T-cell (primary cell): ENCODE measurements around the gene CERS3. TPM values are rescaled to one million over a fixed set of nuclear protein-coding genes. Genes with fewer than 3 reads are reported as not detected.

Experiments used
- ATAC-seq, 4 experiments: fragments of 200-7000 bp in 3 of 4; fragments of 150-1000 bp in 1 of 4; cut with Tn5 transposase; replicated peaks in 1 of 4; 1 replicate in 3 of 4; 2 replicates in 1 of 4; pipeline ENCODE4 v1.10.0; 2021; ENCODE audit warnings: moderate library complexity in 3 of 4, mild to moderate bottlenecking in 2 of 4, moderate number of reproducible peaks in 1 of 4
- CTCF ChIA-PET, 2 donors: fragments of 300-600 bp; sonication (Branson Sonifier 250); formaldehyde crosslinking; loops; one replicate each; lab custom pipeline; 2022; ENCODE audit warnings: antibody characterized with exemption in 2 of 2; lab: Charles Lee
- POLR2A ChIA-PET, 2 donors: fragments of 300-600 bp; sonication (Branson Sonifier 250); formaldehyde crosslinking; loops; one replicate each; lab custom pipeline; 2022; ENCODE audit warnings: antibody characterized with exemption in 2 of 2; lab: Charles Lee
- DNase-seq, 35 experiments: peaks; one replicate each; pipeline versions ENCODE4 v3.0.0 to v3.0.0-alpha.2; 2013 to 2023
- H3K27ac ChIP-seq: one replicate; pipeline ENCODE4 v1.5.1; 2013; ENCODE audit warnings: low read length
- H3K27me3 ChIP-seq, 2 experiments: replicated peaks in 1 of 2; 1 replicate in 1 of 2; 2 replicates in 1 of 2; pipeline versions ENCODE4 v1.6.1 to v1.7.0; 2013; ENCODE audit warnings: low read length in 1 of 2, mixed read lengths in 1 of 2; ENCODE audit not compliant: control insufficient read depth in 2 of 2, insufficient read depth in 2 of 2; ENCODE audit errors: extremely low read depth in 1 of 2
- H3K36me3 ChIP-seq, 2 donors: 1 replicate in 1 of 2; 2 replicates in 1 of 2; pipeline versions ENCODE4 v1.6.1 to v1.7.0; 2013; ENCODE audit warnings: low read length in 1 of 2; ENCODE audit not compliant: control insufficient read depth in 2 of 2, insufficient read depth in 1 of 2; ENCODE audit errors: extremely low read depth in 1 of 2
- H3K4me1 ChIP-seq, 2 experiments: 1 replicate in 1 of 2; 2 replicates in 1 of 2; pipeline versions ENCODE4 v1.6.1 to v1.7.0; 2013; ENCODE audit warnings: low read length in 2 of 2, mixed read lengths in 1 of 2; ENCODE audit not compliant: insufficient read depth in 2 of 2, control insufficient read depth in 1 of 2; ENCODE audit errors: extremely low read depth in 1 of 2
- H3K4me3 ChIP-seq, 2 donors: 1 replicate in 1 of 2; 2 replicates in 1 of 2; pipeline versions ENCODE4 v1.5.1 to v1.7.0; 2013; ENCODE audit warnings: mild to moderate bottlenecking in 2 of 2, low read length in 1 of 2, moderate library complexity in 1 of 2; ENCODE audit not compliant: control insufficient read depth in 1 of 2; ENCODE audit errors: extremely low read depth in 1 of 2
- H3K9me3 ChIP-seq: 2 replicates; pipeline ENCODE4 v1.7.0; 2013
- H3K27ac Mint-ChIP-seq, 2 donors: one replicate each; pipeline ENCODE4 v1.8.0; 2020 to 2021; ENCODE audit warnings: mild to moderate bottlenecking in 2 of 2, mixed read lengths in 2 of 2
- H3K27me3 Mint-ChIP-seq, 2 donors: one replicate each; pipeline ENCODE4 v1.8.0; 2021 to 2022; ENCODE audit warnings: mixed read lengths in 2 of 2
- H3K36me3 Mint-ChIP-seq: one replicate; pipeline ENCODE4 v1.8.0; 2021; ENCODE audit warnings: mixed read lengths
- H3K4me1 Mint-ChIP-seq, 3 donors: one replicate each; pipeline ENCODE4 v1.8.0; 2020 to 2022; ENCODE audit warnings: mixed read lengths in 3 of 3, mild to moderate bottlenecking in 1 of 3
- H3K4me3 Mint-ChIP-seq, 3 donors: one replicate each; pipeline ENCODE4 v1.8.0; 2020 to 2022; ENCODE audit warnings: mild to moderate bottlenecking in 3 of 3, mixed read lengths in 3 of 3, moderate library complexity in 3 of 3
- H3K9me3 Mint-ChIP-seq, 3 donors: one replicate each; pipeline ENCODE4 v1.8.0; 2020 to 2022; ENCODE audit warnings: mixed read lengths in 3 of 3
- WGBS: methylation state at CpG from one replicate; pipeline ENCODE4 v1.1.5; 2013; ENCODE audit warnings: missing lambda C conversion rate; ENCODE audit not compliant: insufficient coverage; 5-methylcytosine and 5-hydroxymethylcytosine counted together
- total RNA-seq, 35 experiments: library from RNA in 6 of 35; stranded (reverse) in 6 of 35; fragments of 120-200 nt in 1 of 35; gene quantifications; one replicate each; pipeline versions ENCODE4 v1.2.1 to v1.2.4 and lab custom pipeline; 2013 to 2026

Gene CERS3
- total RNA-seq, 5 donors from 2014 or later (not counting 1 experiment from before 2014, with no cell fraction given): 1.1 to 3.5 (median 2.6) TPM

DNA sequence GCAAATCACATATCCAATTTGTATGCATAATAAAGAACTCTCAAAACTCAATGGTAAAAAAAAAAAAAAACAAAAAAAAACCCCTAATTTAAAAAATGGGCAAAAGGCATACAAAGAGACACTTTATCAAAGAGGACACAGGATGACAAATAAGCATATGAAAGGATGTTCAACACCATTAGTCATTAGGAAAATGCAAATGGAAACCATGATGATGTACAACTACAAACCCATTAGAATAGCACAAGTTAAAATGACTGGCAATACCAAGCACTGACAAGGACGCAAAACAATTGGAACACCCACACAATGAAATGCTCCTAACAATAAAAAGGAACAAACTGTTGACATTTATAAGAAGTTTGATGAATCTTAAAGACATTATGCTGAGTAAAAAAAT is 123.6 kb downstream of the CERS3 start:
- no peak overlapping the region for H3K4me3 Mint-ChIP-seq
- H3K4me1 ChIP-seq: no peaks in the 10 kb centered on the region
- peaks cover 8% of the 10 kb centered on the region for H3K36me3 Mint-ChIP-seq
- DNase-seq: no peak
- no peak overlapping the region for H3K27ac Mint-ChIP-seq
- POLR2A ChIA-PET: no interaction called here
- WGBS: no CpG with 5 or more reads among the region's 1 CpG
- no peaks in the 10 kb centered on the region for H3K9me3 ChIP-seq
- H3K27me3 ChIP-seq: peaks cover 0 to 8% of the 10 kb centered on the region in 2 experiments
- H3K4me3 ChIP-seq: no peak overlapping the region
- H3K27ac ChIP-seq: no peak overlapping the region
- peaks cover 0 to 2% of the 10 kb centered on the region in 2 donors for H3K27me3 Mint-ChIP-seq
- no peaks in the 10 kb centered on the region for H3K4me1 Mint-ChIP-seq
- peaks cover 5 to 19% (median 12%) of the 10 kb centered on the region in 3 donors for H3K9me3 Mint-ChIP-seq
- CTCF ChIA-PET: no interaction called here
- H3K36me3 ChIP-seq: no peaks in the 10 kb centered on the region
- no peak for ATAC-seq

DNA sequence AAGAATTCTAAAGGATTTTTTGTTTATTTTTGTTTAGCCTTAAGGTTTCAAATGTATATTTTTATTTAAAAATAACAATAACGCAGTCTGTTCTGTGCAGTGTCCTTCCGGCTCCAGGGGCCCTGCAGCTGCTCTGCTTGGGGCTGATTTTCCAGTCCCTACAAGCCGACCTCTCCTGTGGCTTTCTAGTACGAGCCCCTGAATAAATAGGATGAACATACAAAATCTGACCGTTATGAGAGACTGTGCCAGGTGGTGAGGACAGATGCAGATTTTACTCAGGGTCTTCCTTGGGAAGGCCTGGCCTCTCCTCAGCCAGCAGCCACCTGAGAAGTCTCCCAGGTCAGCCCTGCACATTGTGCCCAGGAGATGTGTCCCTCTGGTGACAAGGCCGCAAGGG is 127.8 kb downstream of the CERS3 start:
- Mint-ChIP-seq H3K9me3 (peaks cover 0 to 4% (median 0%) of the 10 kb centered on the region in 3 donors), H3K36me3 (peaks cover 8% of the 10 kb centered on the region), H3K27ac (no peak overlapping the region), H3K4me1 (no peaks in the 10 kb centered on the region), H3K27me3 (peaks cover 0 to 4% of the 10 kb centered on the region in 2 donors), H3K4me3 (no peak overlapping the region)
- WGBS: 79% methylated on average over 5 of the region's 6 CpGs
- H3K36me3 ChIP-seq: no peaks in the 10 kb centered on the region
- no peak for ATAC-seq
- CTCF ChIA-PET: no interaction called here
- no peak overlapping the region for H3K4me3 ChIP-seq
- no peak for DNase-seq
- H3K9me3 ChIP-seq: no peaks in the 10 kb centered on the region
- H3K27me3 ChIP-seq: peaks cover 0 to 8% of the 10 kb centered on the region in 2 experiments
- POLR2A ChIA-PET: no interaction called here
- no peaks in the 10 kb centered on the region for H3K4me1 ChIP-seq
- no peak overlapping the region for H3K27ac ChIP-seq

DNA sequence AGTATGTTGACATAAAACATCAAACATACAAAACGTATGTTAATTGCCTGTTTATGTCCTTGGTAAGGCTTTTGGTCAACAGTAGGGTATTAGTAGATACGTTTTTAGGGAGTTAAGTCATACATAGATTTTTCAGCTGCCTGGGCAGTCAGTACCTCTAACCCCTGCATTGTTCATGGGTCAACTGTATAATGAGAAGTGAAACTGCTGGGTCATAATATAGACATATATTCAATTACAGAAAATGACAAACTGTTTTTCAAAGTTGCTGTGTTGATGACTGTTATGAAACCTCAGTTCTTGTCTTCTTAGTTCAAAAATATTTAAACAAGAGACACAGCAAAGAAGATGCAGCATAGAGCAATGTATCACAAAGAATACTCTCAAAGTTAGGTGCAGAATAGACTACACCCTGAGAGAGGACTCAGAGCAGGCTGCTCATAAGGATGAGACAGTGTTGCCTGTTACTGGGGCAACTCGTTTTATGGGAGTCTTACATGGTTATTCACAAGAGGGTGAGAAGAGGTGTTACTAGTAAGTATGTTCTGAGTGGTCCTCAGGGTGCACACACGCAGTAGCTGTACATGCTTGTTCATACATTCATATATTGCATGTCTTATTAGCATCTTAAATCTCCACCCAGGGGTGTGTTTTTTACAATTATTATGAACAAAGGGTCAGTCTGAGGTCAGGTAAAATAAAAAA is 133.9 kb downstream of the CERS3 start:
- Histone ChIP-seq H3K4me1 (no peaks in the 10 kb centered on the region), H3K4me3 (no peak overlapping the region), H3K27me3 (no peaks in the 10 kb centered on the region), H3K27ac (no peak overlapping the region), H3K9me3 (no peaks in the 10 kb centered on the region), H3K36me3 (no peaks in the 10 kb centered on the region)
- POLR2A ChIA-PET: no interaction called here
- H3K4me1 Mint-ChIP-seq: no peaks in the 10 kb centered on the region
- H3K4me3 Mint-ChIP-seq: no peak overlapping the region
- no CpG with 5 or more reads among the region's 4 CpGs for WGBS
- H3K36me3 Mint-ChIP-seq: no peaks in the 10 kb centered on the region
- CTCF ChIA-PET: no interaction called here
- H3K9me3 Mint-ChIP-seq: no peaks in the 10 kb centered on the region
- DNase-seq (no peak), ATAC-seq (no peak)
- H3K27me3 Mint-ChIP-seq: peaks cover 0 to 4% of the 10 kb centered on the region in 2 donors
- no peak overlapping the region for H3K27ac Mint-ChIP-seq

DNA sequence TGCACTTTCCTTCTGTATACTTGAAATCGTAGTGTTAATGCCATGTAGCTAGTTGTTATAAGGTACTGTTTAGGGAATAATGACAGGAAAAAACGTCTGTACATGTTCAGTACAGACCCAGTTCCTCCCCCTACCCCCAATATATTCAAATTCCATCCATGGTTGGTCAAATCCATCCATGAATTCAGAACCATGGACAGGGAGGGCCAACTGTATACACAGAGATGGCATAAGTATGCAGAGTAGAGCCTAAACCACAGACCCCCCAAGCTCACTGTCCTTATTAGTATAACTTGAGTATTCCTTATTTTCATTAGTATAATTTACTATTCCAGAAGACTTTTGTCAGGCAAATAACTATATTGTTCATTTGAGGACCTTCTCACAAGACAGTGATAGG is 135.7 kb downstream of the CERS3 start:
- Mint-ChIP-seq H3K27ac (no peak overlapping the region), H3K4me1 (no peaks in the 10 kb centered on the region), H3K4me3 (no peak overlapping the region), H3K9me3 (peaks cover 0 to 4% (median 0%) of the 10 kb centered on the region in 3 donors), H3K36me3 (no peaks in the 10 kb centered on the region), H3K27me3 (peaks cover 0 to 6% of the 10 kb centered on the region in 2 donors)
- Histone ChIP-seq H3K27me3 (no peaks in the 10 kb centered on the region), H3K4me3 (no peak overlapping the region), H3K4me1 (no peaks in the 10 kb centered on the region), H3K9me3 (no peaks in the 10 kb centered on the region), H3K36me3 (no peaks in the 10 kb centered on the region), H3K27ac (no peak overlapping the region)
- no peak for DNase-seq
- ChIA-PET POLR2A (no interaction called here), CTCF (no interaction called here)
- no peak for ATAC-seq
- no CpG with 5 or more reads among the region's 2 CpGs for WGBS

DNA sequence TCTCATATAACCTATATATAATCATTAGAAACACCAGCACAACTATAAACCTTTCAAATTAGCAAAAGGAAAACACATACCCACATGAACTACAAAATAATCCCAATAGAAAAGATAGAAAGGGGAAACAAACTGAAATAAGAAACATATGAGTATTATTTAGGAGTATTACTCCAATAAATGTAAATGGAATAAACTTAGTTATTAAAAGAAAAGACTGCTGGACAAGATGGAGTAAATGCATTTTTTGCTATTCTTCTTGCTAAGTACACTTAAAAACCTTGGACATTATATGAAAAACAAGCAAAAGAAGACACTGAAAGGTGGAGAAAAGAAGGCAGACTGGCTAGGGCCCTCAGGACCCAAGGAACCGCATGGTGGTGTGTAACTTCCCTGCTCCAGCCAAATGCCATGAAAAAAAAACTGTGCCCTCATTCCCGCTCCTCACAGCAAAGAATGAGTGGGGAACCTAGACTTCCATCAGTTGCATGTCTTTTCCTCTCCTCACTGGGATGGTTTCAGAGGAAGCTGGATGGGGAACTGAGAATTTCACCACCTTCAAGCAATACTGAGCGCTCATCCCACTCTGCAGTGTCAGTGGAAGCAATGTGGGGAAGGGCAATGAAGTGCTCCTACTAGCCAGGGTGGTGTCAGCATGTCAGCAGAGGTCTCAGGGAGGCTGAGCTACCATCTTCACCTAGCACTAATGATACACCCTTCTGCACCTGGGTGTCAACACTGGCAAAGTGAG is 143.3 kb downstream of the CERS3 start:
- no CpG with 5 or more reads among the region's 3 CpGs for WGBS
- Mint-ChIP-seq H3K36me3 (peaks cover 5% of the 10 kb centered on the region), H3K9me3 (peaks cover 7 to 21% (median 12%) of the 10 kb centered on the region in 3 donors), H3K27me3 (peaks cover 10 to 12% of the 10 kb centered on the region in 2 donors), H3K4me3 (no peak overlapping the region), H3K27ac (no peak overlapping the region), H3K4me1 (no peaks in the 10 kb centered on the region)
- no peak overlapping the region for H3K27ac ChIP-seq
- peaks cover 0 to 4% of the 10 kb centered on the region in 2 experiments for H3K4me1 ChIP-seq
- DNase-seq (no peak), ATAC-seq (no peak)
- H3K27me3 ChIP-seq: peaks cover 0 to 9% of the 10 kb centered on the region in 2 experiments
- ChIA-PET CTCF (no interaction called here), POLR2A (no interaction called here)
- peaks cover 3% of the 10 kb centered on the region for H3K9me3 ChIP-seq
- no peaks in the 10 kb centered on the region for H3K36me3 ChIP-seq
- H3K4me3 ChIP-seq: no peak overlapping the region

GRCh38 chr15:100384108-100384410 is 144.7 kb downstream of the CERS3 start:
- WGBS: 89% methylated on average over 9 of the region's 10 CpGs
- H3K36me3 ChIP-seq: no peaks in the 10 kb centered on the region
- no peak overlapping the region for H3K4me3 Mint-ChIP-seq
- H3K36me3 Mint-ChIP-seq: peaks cover 5% of the 10 kb centered on the region
- H3K9me3 ChIP-seq: peaks cover 3% of the 10 kb centered on the region
- H3K27ac ChIP-seq: no peak overlapping the region
- no peak overlapping the region for H3K27ac Mint-ChIP-seq
- H3K4me1 ChIP-seq: peaks cover 0 to 4% of the 10 kb centered on the region in 2 experiments
- ChIA-PET CTCF (interaction anchor here (0.5 to 1.3 kb wide), 4 partner anchors 13 to 44 kb away, joined by 3 to 8 read pairs (median 6); no protein-coding TSS in a partner anchor), POLR2A (no interaction called here)
- peaks cover 10% of the 10 kb centered on the region in 2 donors for H3K27me3 Mint-ChIP-seq
- H3K9me3 Mint-ChIP-seq: peaks cover 7 to 21% (median 12%) of the 10 kb centered on the region in 3 donors
- H3K27me3 ChIP-seq: peaks cover 0 to 9% of the 10 kb centered on the region in 2 experiments
- DNase-seq (no peak), ATAC-seq (no peak)
- H3K4me3 ChIP-seq: no peak overlapping the region
- no peaks in the 10 kb centered on the region for H3K4me1 Mint-ChIP-seq
